C4-2B (cell line): ENCODE data around the gene PLA2G6.

ENCODE experiments used
- H3K27ac ChIP-seq: fragments of 450-650 bp; 2 replicates; pipeline ENCODE4 v1.5.1; 2017
- ZFX ChIP-seq: fragments of 450-650 bp; IDR thresholded peaks from 2 replicates; pipeline ENCODE4 v1.6.1; 2017
- TF ChIP-seq, protein P1 (sequence below): fragments of 450-650 bp; conservative IDR thresholded peaks from 2 replicates; pipeline ENCODE4 v1.5.1; 2017; ENCODE audit warnings: mild to moderate bottlenecking

Gene PLA2G6

DNA sequence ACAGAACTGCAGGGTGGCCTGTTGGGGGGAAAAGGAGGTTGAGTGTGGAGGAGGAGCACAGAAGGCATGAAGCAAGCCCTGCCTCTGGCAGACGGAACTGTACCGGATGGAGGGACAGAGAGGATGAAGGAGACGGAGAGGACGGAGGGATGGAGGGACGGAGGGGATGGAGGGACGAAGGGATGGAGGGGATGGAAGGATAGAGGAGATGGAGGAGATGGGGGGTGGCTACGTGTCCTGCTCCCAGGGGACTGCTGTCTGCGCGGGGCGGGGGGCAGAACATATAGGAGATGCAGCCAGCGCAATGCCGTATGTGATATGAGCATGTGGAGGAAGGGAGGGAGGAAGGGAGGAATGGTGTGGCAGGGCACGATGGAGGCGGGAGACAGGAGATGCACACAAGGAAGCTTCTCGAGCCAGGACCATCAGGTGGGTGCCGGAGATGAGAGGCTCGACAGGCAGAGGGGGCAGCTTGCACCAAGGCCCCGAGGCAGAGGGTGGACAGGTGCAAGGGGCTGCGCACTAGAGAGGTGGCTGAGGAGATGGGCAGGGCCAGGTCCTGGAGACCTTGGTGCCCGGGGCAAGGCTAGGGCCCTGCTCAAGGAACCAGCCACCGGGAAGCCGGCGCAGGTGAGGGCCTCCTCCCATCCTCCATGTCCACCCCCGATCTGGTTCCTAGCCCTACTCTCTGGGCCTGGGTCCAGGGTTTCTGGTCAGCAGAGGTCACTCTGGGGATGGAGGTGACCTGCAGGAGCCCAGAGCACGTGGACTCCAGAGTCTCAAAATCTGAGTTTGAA lies 45.4 kb upstream of the PLA2G6 start:
- TF ChIP-seq ZFX: no peak
- TF ChIP-seq, protein P1, sequence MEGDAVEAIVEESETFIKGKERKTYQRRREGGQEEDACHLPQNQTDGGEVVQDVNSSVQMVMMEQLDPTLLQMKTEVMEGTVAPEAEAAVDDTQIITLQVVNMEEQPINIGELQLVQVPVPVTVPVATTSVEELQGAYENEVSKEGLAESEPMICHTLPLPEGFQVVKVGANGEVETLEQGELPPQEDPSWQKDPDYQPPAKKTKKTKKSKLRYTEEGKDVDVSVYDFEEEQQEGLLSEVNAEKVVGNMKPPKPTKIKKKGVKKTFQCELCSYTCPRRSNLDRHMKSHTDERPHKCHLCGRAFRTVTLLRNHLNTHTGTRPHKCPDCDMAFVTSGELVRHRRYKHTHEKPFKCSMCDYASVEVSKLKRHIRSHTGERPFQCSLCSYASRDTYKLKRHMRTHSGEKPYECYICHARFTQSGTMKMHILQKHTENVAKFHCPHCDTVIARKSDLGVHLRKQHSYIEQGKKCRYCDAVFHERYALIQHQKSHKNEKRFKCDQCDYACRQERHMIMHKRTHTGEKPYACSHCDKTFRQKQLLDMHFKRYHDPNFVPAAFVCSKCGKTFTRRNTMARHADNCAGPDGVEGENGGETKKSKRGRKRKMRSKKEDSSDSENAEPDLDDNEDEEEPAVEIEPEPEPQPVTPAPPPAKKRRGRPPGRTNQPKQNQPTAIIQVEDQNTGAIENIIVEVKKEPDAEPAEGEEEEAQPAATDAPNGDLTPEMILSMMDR: no peak
- H3K27ac ChIP-seq: no peak overlapping the region

DNA sequence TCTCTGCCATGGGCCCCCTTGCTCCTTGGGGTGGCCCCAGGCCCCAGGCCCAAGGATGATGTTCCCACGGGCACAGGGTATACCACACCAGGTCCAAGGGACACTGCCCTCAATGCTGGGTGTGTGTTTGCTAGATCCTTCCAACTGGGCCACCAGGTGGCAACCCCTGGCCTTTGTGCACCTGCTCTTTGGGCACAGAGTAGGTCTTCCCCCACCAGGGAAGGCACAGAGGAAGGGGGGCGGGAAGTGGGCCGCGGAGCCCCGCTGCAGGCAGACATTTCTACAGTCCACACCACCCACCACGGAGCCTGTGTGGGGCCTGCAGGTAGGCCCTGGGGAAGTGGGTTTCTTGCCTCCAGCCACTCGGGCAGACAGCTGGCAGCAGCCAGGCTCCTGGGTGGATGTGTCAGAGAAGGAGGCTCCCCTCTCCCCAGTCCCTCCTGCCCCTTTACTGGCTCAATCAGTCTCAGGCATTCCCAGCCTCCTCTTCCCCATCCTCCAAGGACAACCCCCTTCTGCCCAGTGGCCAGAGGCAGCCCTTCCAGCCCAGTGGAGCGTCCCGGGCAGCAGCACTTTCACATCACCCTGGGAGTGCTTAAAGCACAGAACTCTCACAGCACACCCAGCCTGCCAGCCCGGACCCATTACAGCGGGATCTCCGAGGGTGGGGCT lies 41.8 kb upstream of the PLA2G6 start:
- TF ChIP-seq ZFX: no peak
- TF ChIP-seq, protein P1: no peak
- no peak overlapping the region for H3K27ac ChIP-seq

DNA sequence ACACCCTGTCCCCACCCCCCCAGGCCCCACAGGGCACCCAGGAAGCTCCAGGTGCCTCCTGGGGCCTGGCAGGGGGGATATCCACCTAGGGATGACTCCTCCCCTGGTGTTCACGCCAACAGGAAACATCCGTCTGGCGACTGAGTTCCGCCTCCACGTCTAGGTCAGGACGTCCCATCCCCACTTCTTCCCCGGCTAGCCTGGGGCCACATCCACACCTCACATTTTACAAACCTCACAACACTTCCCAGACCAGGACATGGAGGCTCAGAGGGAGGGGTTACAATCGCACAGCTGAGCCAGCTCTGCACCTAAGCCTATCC lies 41.1 kb upstream of the PLA2G6 start:
- TF ChIP-seq, protein P1: no peak
- no peak for TF ChIP-seq ZFX
- no peak overlapping the region for H3K27ac ChIP-seq

DNA sequence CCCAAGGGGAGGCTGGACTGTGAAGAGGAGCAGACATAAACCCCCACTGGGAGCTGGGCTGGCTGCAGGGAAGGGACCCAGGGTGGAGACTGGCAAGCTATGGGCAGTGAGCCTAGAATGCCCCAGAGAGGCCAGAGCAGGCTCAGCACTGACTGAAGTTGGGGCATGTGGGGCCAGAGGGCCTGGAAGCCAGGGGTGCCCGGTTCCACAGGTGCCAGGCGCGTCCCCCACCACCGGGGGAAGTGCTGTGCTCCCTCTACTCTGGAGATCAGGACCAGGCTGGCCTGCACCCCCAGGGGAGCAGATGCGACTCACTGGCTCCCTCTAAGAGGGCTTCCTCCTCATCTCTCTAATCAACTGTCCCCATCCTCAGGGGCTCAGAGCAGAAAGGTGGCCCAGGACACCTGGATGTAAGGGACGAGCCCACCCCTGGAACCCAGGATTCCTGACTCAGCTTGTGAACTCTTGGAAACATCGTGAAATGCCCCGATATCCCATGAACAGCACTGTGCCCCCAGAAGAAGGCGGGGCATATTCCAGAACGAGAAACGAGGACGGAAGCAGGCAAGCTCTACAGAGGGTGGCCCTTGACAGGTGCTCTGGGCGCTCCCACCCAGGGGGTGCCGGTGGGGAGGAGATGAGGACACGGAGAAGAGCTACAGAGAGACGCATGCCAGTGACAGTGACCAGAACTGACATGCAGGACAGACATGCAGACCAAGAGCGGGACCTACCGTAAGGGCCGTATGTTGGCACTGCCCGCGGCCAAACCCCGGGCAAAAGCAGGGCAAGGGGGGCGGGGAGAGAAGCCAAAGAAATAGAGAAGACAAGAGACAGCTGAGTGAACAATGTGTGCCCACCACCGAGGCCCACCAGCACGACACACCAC lies 40.5 kb upstream of the PLA2G6 start:
- TF ChIP-seq, protein P1: no peak
- no peak for TF ChIP-seq ZFX
- no peak overlapping the region for H3K27ac ChIP-seq

DNA sequence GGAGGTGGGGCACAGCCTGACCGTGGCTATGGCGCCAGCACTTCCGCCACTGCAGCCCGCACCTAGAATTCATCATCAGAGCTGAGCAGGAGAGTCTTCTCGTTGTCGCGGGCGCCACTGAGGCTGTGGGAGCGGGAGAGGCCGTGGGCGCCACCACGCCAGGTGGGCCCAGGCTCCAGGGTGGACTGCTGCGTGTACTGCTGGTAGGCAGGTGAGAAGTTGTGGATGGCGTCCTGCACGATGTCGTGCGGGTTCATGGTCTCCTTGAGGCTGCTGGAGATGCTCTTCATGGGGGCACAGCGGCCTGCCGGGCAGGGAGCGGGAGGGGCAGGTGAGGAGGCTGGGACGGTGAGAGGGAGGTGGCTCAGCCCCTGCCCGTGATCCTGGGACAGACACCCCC lies 39.8 kb upstream of the PLA2G6 start:
- no peak for TF ChIP-seq ZFX
- TF ChIP-seq, protein P1: no peak
- H3K27ac ChIP-seq: no peak overlapping the region

DNA sequence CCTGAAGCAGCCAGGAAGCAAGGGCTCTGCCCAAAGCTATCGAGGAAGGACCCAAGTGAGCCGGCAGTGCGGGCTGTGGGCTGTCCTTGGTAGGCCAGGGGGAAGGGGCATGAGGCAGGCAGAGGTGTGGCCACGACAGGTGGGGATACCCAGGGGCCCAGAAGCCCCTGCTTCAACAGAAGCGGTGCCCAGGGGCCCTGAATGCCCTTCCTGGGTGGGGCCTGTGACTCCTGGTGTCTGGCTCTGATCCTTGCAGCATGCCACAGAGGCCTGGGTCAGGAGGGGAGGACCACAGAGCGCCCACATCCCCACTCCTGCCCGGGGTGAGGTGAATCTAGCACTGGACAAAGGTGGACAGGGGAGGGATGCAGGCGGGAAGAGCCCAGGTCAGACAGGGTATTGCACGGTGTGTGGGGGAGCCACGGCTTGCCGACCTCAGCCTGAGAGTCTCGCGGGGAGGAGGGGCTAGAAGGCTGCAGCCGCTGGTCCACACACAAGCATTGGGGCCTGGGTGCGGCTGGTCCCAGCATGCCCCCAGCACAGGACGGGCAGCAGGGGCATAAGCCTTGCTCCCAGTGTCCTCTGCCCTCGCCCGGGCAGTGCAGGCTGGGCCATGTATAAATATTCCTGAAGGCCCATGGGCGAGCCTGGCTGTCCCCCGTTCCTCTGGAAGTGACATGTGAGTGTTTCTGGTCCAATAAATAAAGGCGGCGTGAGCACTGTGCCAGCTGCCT lies 39.2 kb upstream of the PLA2G6 start:
- TF ChIP-seq ZFX: no peak
- TF ChIP-seq, protein P1: no peak
- H3K27ac ChIP-seq: no peak overlapping the region
